WTC11 (cell line): ENCODE data around the gene SAYSD1. TPM values are rescaled to one million over a fixed set of nuclear protein-coding genes. Genes with fewer than 3 reads are reported as not detected.

ENCODE experiments used
- ATAC-seq: fragments of 200-7000 bp; cut with Tn5 transposase; 2 replicates; pipeline ENCODE4 v1.10.0; 2021; ENCODE audit warnings: mild to moderate bottlenecking, moderate library complexity
- CTCF ChIA-PET: fragments of 300-600 bp; sonication (Branson Sonifier 250); formaldehyde crosslinking; loops from one replicate; lab custom pipeline; 2021; ENCODE audit warnings: antibody characterized with exemption; lab: Charles Lee
- POLR2A ChIA-PET: fragments of 350-600 bp; sonication (Branson Sonifier 250); formaldehyde crosslinking; loops from one replicate; lab custom pipeline; 2021; ENCODE audit warnings: antibody characterized with exemption; lab: Charles Lee
- DNase-seq: peaks from one replicate; pipeline ENCODE4 v3.0.0; 2021; ENCODE audit warnings: low spot score
- H3K27ac Mint-ChIP-seq: 2 replicates; pipeline ENCODE4 v1.8.0; 2021; ENCODE audit warnings: mixed read lengths
- H3K27me3 Mint-ChIP-seq: 2 replicates; pipeline ENCODE4 v1.8.0; 2021; ENCODE audit warnings: low read depth, mild to moderate bottlenecking, moderate library complexity, mixed read lengths
- H3K36me3 Mint-ChIP-seq: 2 replicates; pipeline ENCODE4 v1.8.0; 2021; ENCODE audit warnings: mixed read lengths
- H3K4me1 Mint-ChIP-seq: 2 replicates; pipeline ENCODE4 v1.8.0; 2022; ENCODE audit warnings: mixed read lengths
- H3K4me3 Mint-ChIP-seq: 2 replicates; pipeline ENCODE4 v1.8.0; 2021; ENCODE audit warnings: mild to moderate bottlenecking, moderate library complexity, mixed read lengths
- H3K9me3 Mint-ChIP-seq: 2 replicates; pipeline ENCODE4 v1.8.0; 2021; ENCODE audit warnings: mixed read lengths
- ARID4B ChIP-seq: sonication (generic); formaldehyde crosslinking; IDR thresholded peaks from 2 replicates; pipeline ENCODE4 v1.8.0; 2023; ENCODE audit warnings: missing genetic modification reagents, mild to moderate bottlenecking, borderline replicate concordance
- ATF1 ChIP-seq: sonication (generic); formaldehyde crosslinking; IDR thresholded peaks from 2 replicates; pipeline ENCODE4 v1.8.1; 2023; ENCODE audit warnings: mild to moderate bottlenecking, moderate library complexity, missing genetic modification reagents
- ATF3 ChIP-seq: sonication (generic); formaldehyde crosslinking; conservative IDR thresholded peaks from 2 replicates; pipeline ENCODE4 v1.8.1; 2022; ENCODE audit warnings: mild to moderate bottlenecking, missing genetic modification reagents
- ELF4 ChIP-seq: sonication (generic); formaldehyde crosslinking; IDR thresholded peaks from 2 replicates; pipeline ENCODE4 v1.8.1; 2022; ENCODE audit warnings: low read depth, mild to moderate bottlenecking, moderate library complexity, missing genetic modification reagents
- EMX1 ChIP-seq: fragments of 250-450 bp; sonication (Bioruptor Pico); IDR thresholded peaks from 2 replicates; pipeline ENCODE4 v1.8.0; 2021; ENCODE audit warnings: mild to moderate bottlenecking
- ESRRA ChIP-seq: sonication (generic); formaldehyde crosslinking; IDR thresholded peaks from 2 replicates; pipeline ENCODE4 v1.8.1; 2022; ENCODE audit warnings: mild to moderate bottlenecking, missing genetic modification reagents, borderline replicate concordance
- ETV6 ChIP-seq: sonication (generic); formaldehyde crosslinking; IDR thresholded peaks from 2 replicates; pipeline ENCODE4 v1.8.1; 2022; ENCODE audit warnings: mild to moderate bottlenecking, missing genetic modification reagents
- FOXJ3 ChIP-seq: sonication (generic); formaldehyde crosslinking; IDR thresholded peaks from 2 replicates; pipeline ENCODE4 v1.9.0; 2021; ENCODE audit warnings: missing genetic modification reagents, mild to moderate bottlenecking, borderline replicate concordance
- FOXK1 ChIP-seq: sonication (generic); formaldehyde crosslinking; IDR thresholded peaks from 2 replicates; pipeline ENCODE4 v1.8.0; 2022; ENCODE audit warnings: mild to moderate bottlenecking, moderate library complexity, missing genetic modification reagents
- GRHL2 ChIP-seq: fragments of 250-450 bp; sonication (Bioruptor Pico); IDR thresholded peaks from 2 replicates; pipeline ENCODE4 v1.8.0; 2022; ENCODE audit warnings: mild to moderate bottlenecking, moderate library complexity; ENCODE audit not compliant: insufficient replicate concordance, severe bottlenecking
- IRF1 ChIP-seq: sonication (generic); formaldehyde crosslinking; IDR thresholded peaks from 2 replicates; pipeline ENCODE4 v1.8.0; 2023; ENCODE audit warnings: missing genetic modification reagents
- IRF2 ChIP-seq: sonication (generic); formaldehyde crosslinking; IDR thresholded peaks from 2 replicates; pipeline ENCODE4 v1.8.0; 2022; ENCODE audit warnings: low read depth, missing genetic modification reagents, borderline replicate concordance
- JAZF1 ChIP-seq: fragments of 250-450 bp; sonication (Bioruptor Pico); IDR thresholded peaks from 2 replicates; pipeline ENCODE4 v1.9.0; 2021; ENCODE audit warnings: moderate library complexity, mild to moderate bottlenecking, inconsistent platforms
- JUN ChIP-seq: sonication (generic); formaldehyde crosslinking; IDR thresholded peaks from 2 replicates; pipeline ENCODE4 v1.8.0; 2023; ENCODE audit warnings: mild to moderate bottlenecking, missing genetic modification reagents
- KAT7 ChIP-seq: sonication (generic); formaldehyde crosslinking; IDR thresholded peaks from 2 replicates; pipeline ENCODE4 v1.8.1; 2023; ENCODE audit warnings: missing genetic modification reagents, mild to moderate bottlenecking, borderline replicate concordance
- MXD4 ChIP-seq: fragments of 250-450 bp; sonication (Bioruptor Pico); IDR thresholded peaks from 2 replicates; pipeline ENCODE4 v1.8.0; 2021; ENCODE audit warnings: mild to moderate bottlenecking, moderate library complexity, borderline replicate concordance
- PRDM15 ChIP-seq: sonication (generic); formaldehyde crosslinking; IDR thresholded peaks from 2 replicates; pipeline ENCODE4 v1.8.0; 2022; ENCODE audit warnings: missing genetic modification reagents
- RORB ChIP-seq: fragments of 250-450 bp; sonication (Bioruptor Pico); IDR thresholded peaks from 2 replicates; pipeline ENCODE4 v1.9.0; 2021; ENCODE audit warnings: mild to moderate bottlenecking
- SOX15 ChIP-seq: fragments of 250-450 bp; sonication (Bioruptor Pico); IDR thresholded peaks from 2 replicates; pipeline ENCODE4 v1.9.0; 2021; ENCODE audit warnings: mild to moderate bottlenecking
- TEAD1 ChIP-seq: sonication (generic); formaldehyde crosslinking; IDR thresholded peaks from 2 replicates; pipeline ENCODE4 v1.8.0; 2022; ENCODE audit warnings: mild to moderate bottlenecking, missing genetic modification reagents
- TEAD4 ChIP-seq: sonication (generic); formaldehyde crosslinking; IDR thresholded peaks from 2 replicates; pipeline ENCODE4 v1.8.0; 2022; ENCODE audit warnings: mild to moderate bottlenecking, missing genetic modification reagents
- ZBTB43 ChIP-seq: sonication (generic); formaldehyde crosslinking; IDR thresholded peaks from 2 replicates; pipeline ENCODE4 v1.8.1; 2023; ENCODE audit warnings: mild to moderate bottlenecking, missing genetic modification reagents
- ZMAT4 ChIP-seq: fragments of 250-450 bp; sonication (Bioruptor Pico); IDR thresholded peaks from 2 replicates; pipeline ENCODE4 v1.9.0; 2021; ENCODE audit warnings: mild to moderate bottlenecking
- ZNF423 ChIP-seq: fragments of 250-450 bp; sonication (Bioruptor Pico); IDR thresholded peaks from 2 replicates; pipeline ENCODE4 v2.1.2; 2022; ENCODE audit warnings: mild to moderate bottlenecking, moderate library complexity
- total RNA-seq: library from RNA; stranded (reverse); gene quantifications from 3 replicates; pipeline ENCODE4 v1.2.3, GENCODE V29; 2021

Gene SAYSD1
- total RNA-seq, 1 experiment from 2014 or later = 7.4 TPM

GRCh38 chr6:39140556-39141167, 25.7 kb upstream of the SAYSD1 start:
- no peaks in the 10 kb centered on the region; the same call in 1 of the 2 replicates for H3K27me3 Mint-ChIP-seq
- no peak overlapping the region for H3K27ac Mint-ChIP-seq
- TF ChIP-seq IRF1 (CRISPR knock-in tag) (no peak), GRHL2 (no peak), ATF1 (CRISPR knock-in tag) (no peak), KAT7 (CRISPR knock-in tag) (no peak)
- ChIA-PET CTCF (interaction anchor here (0.5 to 1.2 kb wide), 4 partner anchors 26 to 311 kb away, joined by 3 to 5 read pairs (median 4); partner anchors contain the start of gene SAYSD1), POLR2A (interaction anchor here (0.6 kb wide), 1 partner anchor 8 kb away, joined by 3 read pairs; no protein-coding TSS in a partner anchor)
- ATAC-seq (peak; percentile 22; the same call in 1 of the 2 replicates), DNase-seq (no peak)
- no peak overlapping the region for H3K4me3 Mint-ChIP-seq
- no peaks in the 10 kb centered on the region for H3K36me3 Mint-ChIP-seq
- H3K9me3 Mint-ChIP-seq = peaks cover 4% of the 10 kb centered on the region; the same call in 1 of the 2 replicates
- H3K4me1 Mint-ChIP-seq = peaks cover 13% of the 10 kb centered on the region

GRCh38 chr6:39137245-39137644, 22.3 kb upstream of the SAYSD1 start:
- ATAC-seq = peak; percentile 81
- no peak for TF ChIP-seq ATF3 (CRISPR knock-in tag)
- TF ChIP-seq IRF2 (CRISPR knock-in tag) = no peak
- TF ChIP-seq GRHL2 = no peak
- TF ChIP-seq ARID4B = 0 out of 2 replicates have a peak, but pooled peaks have one; percentile 29
- TF ChIP-seq TEAD1 = peak; percentile 48; the same call in 1 of the 2 replicates
- TF ChIP-seq RORB (CRISPR knock-in tag) = no peak
- no peak for TF ChIP-seq ESRRA (CRISPR knock-in tag)
- no peak for TF ChIP-seq PRDM15 (CRISPR knock-in tag)
- no peak for TF ChIP-seq EMX1 (CRISPR knock-in tag)
- no peak for TF ChIP-seq ELF4 (CRISPR knock-in tag)
- TF ChIP-seq ETV6 (CRISPR knock-in tag) = peak; percentile 67; the same call in 1 of the 2 replicates
- TF ChIP-seq TEAD4 = 0 out of 2 replicates have a peak, but pooled peaks have one; percentile 23
- no peak for TF ChIP-seq ZMAT4 (CRISPR knock-in tag)
- no peak for TF ChIP-seq KAT7 (CRISPR knock-in tag)
- TF ChIP-seq FOXJ3 = no peak
- no peak for TF ChIP-seq ZBTB43 (CRISPR knock-in tag)
- no peak for TF ChIP-seq ZNF423 (CRISPR knock-in tag)
- TF ChIP-seq MXD4 (CRISPR knock-in tag) = no peak
- 0 out of 2 replicates have a peak, but pooled peaks have one; percentile 19 for TF ChIP-seq FOXK1 (CRISPR knock-in tag)
- TF ChIP-seq JUN = no peak
- TF ChIP-seq SOX15 (CRISPR knock-in tag) = no peak
- TF ChIP-seq JAZF1 (CRISPR knock-in tag) = no peak

More at GRCh38 chr6:39137245-39137644, 22.3 kb upstream of the SAYSD1 start:
- Mint-ChIP-seq H3K4me3 (no peak overlapping the region), H3K27ac (no peak overlapping the region), H3K27me3 (no peaks in the 10 kb centered on the region; the same call in 1 of the 2 replicates), H3K4me1 (peaks cover 13% of the 10 kb centered on the region), H3K9me3 (peaks cover 4% of the 10 kb centered on the region; the same call in 1 of the 2 replicates), H3K36me3 (no peaks in the 10 kb centered on the region; the same call in 1 of the 2 replicates)
- ChIA-PET POLR2A (interaction anchor here (0.5 kb wide), 1 partner anchor 149 kb away, joined by 8 read pairs; no protein-coding TSS in a partner anchor), CTCF (interaction anchor here (0.7 to 1.4 kb wide), 10 partner anchors 15 to 173 kb away, joined by 3 to 10 read pairs (median 4); no protein-coding TSS in a partner anchor)
- DNase-seq = peak; percentile 69
